Epithelial cell of prostate (primary cell): Measurements from ENCODE around the gene PANX2.
"Not testable (repeated sequence)": the region's sequence is repeated elsewhere in the genome, so short reads cannot be mapped to it uniquely, and the experiment has no call there.

Source experiments
- DNase-seq: peaks from one replicate; pipeline ENCODE4 v3.0.0-alpha.2; 2011; ENCODE audit warnings: low read depth, low spot score
- H3K27ac ChIP-seq: fragments of 450-650 bp; 2 replicates; pipeline ENCODE4 v1.5.1; 2017; ENCODE audit warnings: mild to moderate bottlenecking

Gene PANX2

GRCh38 chr22:50194037-50194805 is 23.7 kb downstream of the PANX2 start:
- DNase-seq, result no peak
- no peak overlapping the region for H3K27ac ChIP-seq

- DNase-seq, result no peak
- H3K27ac ChIP-seq, result no peak overlapping the region
Observed at GRCh38 chr22:50196256-50196655, 25.7 kb downstream of the PANX2 start.

GRCh38 chr22:50197000-50197800 is 26.7 kb downstream of the PANX2 start:
- DNase-seq, result no peak
- no peak overlapping the region for H3K27ac ChIP-seq

GRCh38 chr22:50197856-50198623 is 27.5 kb downstream of the PANX2 start:
- no peak for DNase-seq
- H3K27ac ChIP-seq, result no peak overlapping the region

GRCh38 chr22:50198624-50199017 is 28.1 kb downstream of the PANX2 start:
- DNase-seq, result no peak
- no peak overlapping the region for H3K27ac ChIP-seq

- no peak overlapping the region for H3K27ac ChIP-seq
- no peak for DNase-seq
Observed at GRCh38 chr22:50199251-50199721, 28.8 kb downstream of the PANX2 start.

GRCh38 chr22:50199829-50200460 is 29.4 kb downstream of the PANX2 start:
- H3K27ac ChIP-seq, result peak overlapping the region; percentile 45
- DNase-seq, result no peak

GRCh38 chr22:50200461-50201190 is 30.1 kb downstream of the PANX2 start, which contains the start of gene SELENOO:
Gene SELENOO, plus strand, starts transcription at chr22:50201011. Its CDS starts 26 bp downstream, at chr22:50201037.
- peak; percentile 29 for DNase-seq
- peak within 1 kb of the TSS; percentile 45 for H3K27ac ChIP-seq

GRCh38 chr22:50201191-50202129 is 30.9 kb downstream of the PANX2 start:
- DNase-seq, result no peak
- H3K27ac ChIP-seq, result peak overlapping the region; percentile 45

- DNase-seq, result no peak
- H3K27ac ChIP-seq, result no peak overlapping the region
Observed at GRCh38 chr22:50202130-50202666, 31.7 kb downstream of the PANX2 start.

- no peak for DNase-seq
- H3K27ac ChIP-seq, result no peak overlapping the region
Observed at GRCh38 chr22:50203288-50203687, 32.8 kb downstream of the PANX2 start.

GRCh38 chr22:50204571-50204970 is 34.0 kb downstream of the PANX2 start:
- no peak overlapping the region for H3K27ac ChIP-seq
- DNase-seq, result no peak

GRCh38 chr22:50204998-50205397 is 34.5 kb downstream of the PANX2 start:
- H3K27ac ChIP-seq, DNase-seq: not testable (repeated sequence)

GRCh38 chr22:50205781-50206569 is 35.4 kb downstream of the PANX2 start:
- no peak overlapping the region for H3K27ac ChIP-seq
- no peak for DNase-seq

- no peak overlapping the region for H3K27ac ChIP-seq
- no peak for DNase-seq
Observed at GRCh38 chr22:50206599-50206998, 36.1 kb downstream of the PANX2 start.

- H3K27ac ChIP-seq, result no peak overlapping the region
- DNase-seq, result no peak
Observed at GRCh38 chr22:50207383-50208140, 37.0 kb downstream of the PANX2 start.
